Measurements from ENCODE around the gene AP2A2.

Gene AP2A2

DNA sequence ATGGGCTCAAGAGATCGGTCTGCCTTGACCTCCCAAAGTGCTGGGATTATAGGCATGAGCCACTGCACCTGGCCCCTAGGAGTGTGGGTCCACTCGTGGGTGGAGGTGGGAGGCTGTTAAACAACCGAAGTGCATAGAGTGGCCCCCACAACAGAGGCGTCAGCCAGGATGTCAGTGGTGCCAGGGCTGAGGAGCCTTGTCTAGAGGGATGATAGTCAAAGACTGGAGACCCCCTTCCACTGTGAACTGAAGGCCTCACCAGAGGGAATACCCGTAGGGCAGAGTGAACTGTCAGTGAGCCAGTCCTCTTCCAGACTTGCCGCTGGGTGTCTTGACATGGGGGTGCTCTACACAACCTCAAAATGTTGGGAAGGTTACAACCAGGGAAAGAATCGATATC, 38.2 kb downstream of the AP2A2 start:
- Histone ChIP-seq H3K4me3 (ENCODE audit: low read depth, low read length) (no peak overlapping the region), H3K4me1 (ENCODE audit: control insufficient read depth, insufficient read depth, low read length) (no peaks in the 10 kb centered on the region), H3K36me3 (ENCODE audit: control insufficient read depth in 2 of 2, insufficient read depth in 1 of 2, low read length in 2 of 2) (peaks cover 0 to 73% of the 10 kb centered on the region in 2 experiments; a peak in 2 of 3 replicates), H3K9me3 (ENCODE audit: control insufficient read depth, insufficient read depth, low read depth, low read length) (no peaks in the 10 kb centered on the region), H3K27ac (ENCODE audit: extremely low read depth, low read depth, low read length) (no peak overlapping the region)
- TF ChIP-seq ZNF184 (tag by site-specific recombination; IDR thresholded peaks at IDR 0.05) = no peak
- ChIA-PET POLR2A (no interaction called here), CTCF (interaction anchor here (1.1 kb wide), 1 partner anchor 11 kb away, joined by 3 read pairs; no protein-coding TSS in a partner anchor)

DNA sequence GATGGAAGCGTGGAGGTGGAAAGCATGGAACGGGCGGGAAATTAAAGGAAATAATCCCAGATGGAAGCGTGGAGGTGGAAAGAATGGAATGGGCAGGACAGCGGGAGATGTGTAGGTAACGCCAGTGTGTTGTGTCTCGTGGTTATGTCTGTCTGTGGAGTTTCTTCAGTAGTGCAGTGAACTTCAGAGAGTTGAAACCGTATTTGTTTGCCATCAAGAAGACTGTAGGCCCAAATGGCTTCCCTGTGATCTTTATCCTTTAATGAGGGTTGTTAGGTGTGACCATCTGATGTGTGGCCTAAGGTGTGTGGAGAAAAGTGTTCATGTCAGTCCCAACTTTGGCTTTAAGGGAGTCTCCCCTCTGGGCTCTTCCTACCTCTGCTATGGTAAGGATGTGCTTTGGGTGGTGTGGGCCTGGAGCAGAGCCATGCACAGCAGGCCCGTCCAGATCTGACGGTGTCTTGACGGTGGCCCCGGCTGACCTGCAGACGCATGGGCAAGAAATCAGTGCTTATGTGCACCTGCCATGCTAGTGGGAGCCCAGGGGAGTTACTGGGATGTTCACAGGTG, 39.6 kb downstream of the AP2A2 start:
- TF ChIP-seq HOXA7 (CRISPR knock-in tag; IDR thresholded peaks at IDR 0.05; ENCODE audit: borderline replicate concordance) (no peak), ZNF623 (tag by site-specific recombination; IDR thresholded peaks at IDR 0.05) (no peak), ZNF133 (tag by site-specific recombination; IDR thresholded peaks at IDR 0.05) (no peak), ZNF548 (tag by site-specific recombination; IDR thresholded peaks at IDR 0.05) (no peak), ZNF157 (tag by site-specific recombination; IDR thresholded peaks at IDR 0.05) (no peak), ZNF311 (tag by site-specific recombination; IDR thresholded peaks at IDR 0.05; ENCODE audit: borderline replicate concordance) (no peak), SP7 (tag by site-specific recombination; IDR thresholded peaks at IDR 0.05) (no peak), ZNF791 (tag by site-specific recombination; IDR thresholded peaks at IDR 0.05) (no peak), GLI2 (tag by site-specific recombination; IDR thresholded peaks at IDR 0.05; ENCODE audit: borderline replicate concordance, low read depth) (no peak)
- TF ChIP-seq, protein P1, sequence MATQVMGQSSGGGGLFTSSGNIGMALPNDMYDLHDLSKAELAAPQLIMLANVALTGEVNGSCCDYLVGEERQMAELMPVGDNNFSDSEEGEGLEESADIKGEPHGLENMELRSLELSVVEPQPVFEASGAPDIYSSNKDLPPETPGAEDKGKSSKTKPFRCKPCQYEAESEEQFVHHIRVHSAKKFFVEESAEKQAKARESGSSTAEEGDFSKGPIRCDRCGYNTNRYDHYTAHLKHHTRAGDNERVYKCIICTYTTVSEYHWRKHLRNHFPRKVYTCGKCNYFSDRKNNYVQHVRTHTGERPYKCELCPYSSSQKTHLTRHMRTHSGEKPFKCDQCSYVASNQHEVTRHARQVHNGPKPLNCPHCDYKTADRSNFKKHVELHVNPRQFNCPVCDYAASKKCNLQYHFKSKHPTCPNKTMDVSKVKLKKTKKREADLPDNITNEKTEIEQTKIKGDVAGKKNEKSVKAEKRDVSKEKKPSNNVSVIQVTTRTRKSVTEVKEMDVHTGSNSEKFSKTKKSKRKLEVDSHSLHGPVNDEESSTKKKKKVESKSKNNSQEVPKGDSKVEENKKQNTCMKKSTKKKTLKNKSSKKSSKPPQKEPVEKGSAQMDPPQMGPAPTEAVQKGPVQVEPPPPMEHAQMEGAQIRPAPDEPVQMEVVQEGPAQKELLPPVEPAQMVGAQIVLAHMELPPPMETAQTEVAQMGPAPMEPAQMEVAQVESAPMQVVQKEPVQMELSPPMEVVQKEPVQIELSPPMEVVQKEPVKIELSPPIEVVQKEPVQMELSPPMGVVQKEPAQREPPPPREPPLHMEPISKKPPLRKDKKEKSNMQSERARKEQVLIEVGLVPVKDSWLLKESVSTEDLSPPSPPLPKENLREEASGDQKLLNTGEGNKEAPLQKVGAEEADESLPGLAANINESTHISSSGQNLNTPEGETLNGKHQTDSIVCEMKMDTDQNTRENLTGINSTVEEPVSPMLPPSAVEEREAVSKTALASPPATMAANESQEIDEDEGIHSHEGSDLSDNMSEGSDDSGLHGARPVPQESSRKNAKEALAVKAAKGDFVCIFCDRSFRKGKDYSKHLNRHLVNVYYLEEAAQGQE (tag by site-specific recombination; IDR thresholded peaks at IDR 0.05) = no peak
- H3K4me3 ChIP-seq (ENCODE audit: low read depth, low read length) = no peak overlapping the region
- POLR2A ChIA-PET = no interaction called here
- no peak overlapping the region for H3K27ac ChIP-seq (ENCODE audit: extremely low read depth, low read depth, low read length)
- H3K9me3 ChIP-seq (ENCODE audit: control insufficient read depth, insufficient read depth, low read depth, low read length) = no peaks in the 10 kb centered on the region
- CTCF ChIA-PET = no interaction called here
- no peaks in the 10 kb centered on the region for H3K4me1 ChIP-seq (ENCODE audit: control insufficient read depth, insufficient read depth, low read length)
- H3K36me3 ChIP-seq (ENCODE audit: control insufficient read depth in 2 of 2, insufficient read depth in 1 of 2, low read length in 2 of 2) = peaks cover 0 to 69% of the 10 kb centered on the region in 2 experiments; a peak in 2 of 3 replicates

DNA sequence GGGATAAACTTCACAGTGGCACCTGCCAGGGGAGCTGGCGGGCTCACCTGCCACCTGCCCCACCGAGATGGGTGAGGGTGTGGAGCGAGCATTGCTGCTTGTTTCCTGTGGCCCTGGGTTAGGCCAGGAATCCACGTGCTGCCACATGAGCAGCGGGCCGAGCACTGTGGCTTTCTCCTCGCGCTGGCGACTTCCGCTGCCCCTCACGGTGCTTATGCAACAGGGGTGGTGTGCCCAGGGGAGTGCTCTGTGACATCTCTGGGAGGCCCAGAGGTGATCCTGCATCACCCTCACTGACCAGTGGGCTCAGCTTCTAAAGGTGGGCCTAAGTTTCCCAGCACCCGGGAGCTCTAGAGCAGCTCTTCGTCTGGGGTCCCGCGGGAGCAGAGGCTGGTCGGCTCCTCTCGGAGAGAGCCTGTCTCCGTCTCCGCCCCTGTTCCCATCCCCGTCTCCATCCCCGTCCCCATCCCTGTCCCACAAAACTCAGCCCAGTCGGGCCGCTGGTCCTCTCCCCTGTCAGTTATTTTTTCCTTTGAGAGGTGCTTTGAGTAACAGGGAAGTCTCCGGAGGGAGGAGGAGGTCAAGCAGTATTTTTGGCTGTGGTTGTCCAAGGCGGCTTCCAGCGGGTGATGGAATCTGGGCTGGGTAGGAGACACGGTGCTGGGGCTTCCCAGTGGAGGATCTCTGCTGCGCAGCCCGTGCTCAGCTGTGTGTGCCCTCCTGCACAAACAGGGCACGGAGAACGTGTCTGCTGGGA, 42.5 kb downstream of the AP2A2 start:
- ChIA-PET CTCF (interaction anchor here (0.7 kb wide), 1 partner anchor 110 kb away, joined by 3 read pairs; no protein-coding TSS in a partner anchor), POLR2A (no interaction called here)
- Histone ChIP-seq H3K27ac (ENCODE audit: extremely low read depth, low read depth, low read length) (no peak overlapping the region), H3K9me3 (ENCODE audit: control insufficient read depth, insufficient read depth, low read depth, low read length) (no peaks in the 10 kb centered on the region), H3K36me3 (ENCODE audit: control insufficient read depth in 2 of 2, insufficient read depth in 1 of 2, low read length in 2 of 2) (peaks cover 0 to 75% of the 10 kb centered on the region in 2 experiments; a peak in 2 of 3 replicates), H3K4me3 (ENCODE audit: low read depth, low read length) (no peak overlapping the region), H3K4me1 (ENCODE audit: control insufficient read depth, insufficient read depth, low read length) (no peaks in the 10 kb centered on the region)
- TF ChIP-seq WT1 (tag by site-specific recombination; IDR thresholded peaks at IDR 0.05) (no peak), ZNF670 (tag by site-specific recombination; IDR thresholded peaks at IDR 0.05; ENCODE audit: low read depth) (no peak), ZNF660 (tag by site-specific recombination; IDR thresholded peaks at IDR 0.05) (no peak), ZFP41 (tag by site-specific recombination; IDR thresholded peaks at IDR 0.05; ENCODE audit: borderline replicate concordance) (no peak), RBAK (tag by site-specific recombination; IDR thresholded peaks at IDR 0.05) (no peak), ZNF629 (tag by site-specific recombination; IDR thresholded peaks at IDR 0.05) (no peak), ZNF354C (tag by site-specific recombination; IDR thresholded peaks at IDR 0.05; ENCODE audit: borderline replicate concordance, low read depth) (no peak), ZNF664 (tag by site-specific recombination; IDR thresholded peaks at IDR 0.05) (no peak), MYNN (tag by site-specific recombination; IDR thresholded peaks at IDR 0.05; ENCODE audit: borderline replicate concordance) (no peak), ZNF155 (tag by site-specific recombination; IDR thresholded peaks at IDR 0.05) (no peak), KLF9 (tag by site-specific recombination; IDR thresholded peaks at IDR 0.05; ENCODE audit: low read depth) (no peak), ZNF324 (tag by site-specific recombination; IDR thresholded peaks at IDR 0.05) (no peak)
- TF ChIP-seq, protein P2, sequence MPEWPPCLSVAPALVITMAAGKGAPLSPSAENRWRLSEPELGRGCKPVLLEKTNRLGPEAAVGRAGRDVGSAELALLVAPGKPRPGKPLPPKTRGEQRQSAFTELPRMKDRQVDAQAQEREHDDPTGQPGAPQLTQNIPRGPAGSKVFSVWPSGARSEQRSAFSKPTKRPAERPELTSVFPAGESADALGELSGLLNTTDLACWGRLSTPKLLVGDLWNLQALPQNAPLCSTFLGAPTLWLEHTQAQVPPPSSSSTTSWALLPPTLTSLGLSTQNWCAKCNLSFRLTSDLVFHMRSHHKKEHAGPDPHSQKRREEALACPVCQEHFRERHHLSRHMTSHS (tag by site-specific recombination; IDR thresholded peaks at IDR 0.05) = no peak
